Measurements from ENCODE around the gene GJA9. TPM values are rescaled to one million over a fixed set of nuclear protein-coding genes. Genes with fewer than 3 reads are reported as not detected.

The GJA9 gene
- total RNA-seq, 2 donors from 2014 or later, result not detected

- no peak overlapping the region for H3K27ac Mint-ChIP-seq
- no peaks in the 10 kb centered on the region for H3K4me1 Mint-ChIP-seq
- H3K27me3 Mint-ChIP-seq, result no peaks in the 10 kb centered on the region
- DNase-seq, result no peak
- no peaks in the 10 kb centered on the region for H3K9me3 ChIP-seq (ENCODE audit: control insufficient read depth, low read length, poor library complexity, severe bottlenecking)
- no peak for ATAC-seq
- H3K4me3 Mint-ChIP-seq, result no peak overlapping the region
- H3K36me3 Mint-ChIP-seq (ENCODE audit: low read depth), result no peaks in the 10 kb centered on the region
Observed at GRCh38 chr1:38899560-38899959, 18.2 kb upstream of the GJA9 start.

GRCh38 chr1:38898653-38899230 lies 17.4 kb upstream of the GJA9 start:
- Mint-ChIP-seq H3K4me1 (no peaks in the 10 kb centered on the region), H3K27me3 (no peaks in the 10 kb centered on the region), H3K4me3 (no peak overlapping the region), H3K27ac (no peak overlapping the region), H3K36me3 (ENCODE audit: low read depth) (no peaks in the 10 kb centered on the region)
- ATAC-seq, result no peak
- DNase-seq, result no peak
- no peaks in the 10 kb centered on the region for H3K9me3 ChIP-seq (ENCODE audit: control insufficient read depth, low read length, poor library complexity, severe bottlenecking)

DNA sequence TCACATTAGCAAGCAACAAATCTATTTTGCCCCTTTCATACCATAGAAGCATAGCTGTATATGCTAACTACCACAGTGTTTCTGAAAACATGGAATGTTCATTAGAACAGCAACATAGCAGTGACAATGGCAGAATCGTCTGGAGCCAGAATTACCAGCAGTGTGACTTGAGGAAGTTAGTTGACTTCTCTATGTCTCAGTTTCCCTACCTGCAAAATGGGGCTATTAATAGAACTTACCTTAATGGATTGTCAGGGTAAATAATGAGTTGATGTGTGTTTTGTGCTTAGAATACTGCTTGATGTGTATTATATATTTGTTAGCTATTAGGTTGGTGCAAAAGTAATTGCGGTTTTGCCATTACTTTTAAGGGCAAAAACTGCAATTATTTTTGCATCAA lies 14.8 kb upstream of the GJA9 start:
- no peak for DNase-seq
- H3K4me1 Mint-ChIP-seq, result peaks cover 3% of the 10 kb centered on the region

DNA sequence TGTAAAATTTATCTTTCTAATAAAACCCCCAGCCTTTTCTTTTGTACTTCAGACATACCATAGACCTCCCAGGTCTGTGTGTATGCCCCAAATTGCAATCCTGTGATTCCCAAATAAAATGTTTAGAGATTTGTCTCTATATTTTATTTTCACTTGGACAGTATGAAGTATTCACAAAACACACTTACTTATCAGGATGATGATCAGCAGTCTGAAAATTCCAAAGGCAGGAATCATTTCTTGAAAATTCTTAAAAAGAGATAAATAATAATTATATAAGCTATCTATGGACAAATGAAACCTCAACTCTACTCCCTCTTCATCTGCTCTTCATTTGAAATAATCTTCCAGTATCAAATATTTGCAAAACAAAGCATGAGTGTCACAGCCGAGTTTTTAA lies 11.6 kb upstream of the GJA9 start:
- no peaks in the 10 kb centered on the region for H3K9me3 ChIP-seq (ENCODE audit: control insufficient read depth, low read length, poor library complexity, severe bottlenecking)
- DNase-seq, result no peak
- Mint-ChIP-seq H3K27ac (no peak overlapping the region), H3K27me3 (no peaks in the 10 kb centered on the region), H3K36me3 (ENCODE audit: low read depth) (peaks cover 2% of the 10 kb centered on the region), H3K4me3 (no peak overlapping the region), H3K4me1 (peaks cover 3% of the 10 kb centered on the region)
- no peak for ATAC-seq

More for the DNA sequence above, 14.8 kb upstream of the GJA9 start:
- Mint-ChIP-seq H3K27me3 (no peaks in the 10 kb centered on the region), H3K27ac (no peak overlapping the region), H3K4me3 (no peak overlapping the region), H3K36me3 (ENCODE audit: low read depth) (peaks cover 2% of the 10 kb centered on the region)
- no peaks in the 10 kb centered on the region for H3K9me3 ChIP-seq (ENCODE audit: control insufficient read depth, low read length, poor library complexity, severe bottlenecking)
- ATAC-seq, result no peak

- Mint-ChIP-seq H3K4me1 (peaks cover 3% of the 10 kb centered on the region), H3K4me3 (no peak overlapping the region), H3K36me3 (ENCODE audit: low read depth) (peaks cover 2% of the 10 kb centered on the region), H3K27ac (no peak overlapping the region), H3K27me3 (no peaks in the 10 kb centered on the region)
- H3K9me3 ChIP-seq (ENCODE audit: control insufficient read depth, low read length, poor library complexity, severe bottlenecking), result no peaks in the 10 kb centered on the region
- peak; percentile 49 for ATAC-seq
- DNase-seq, result no peak
Observed at GRCh38 chr1:38891753-38892152, 10.4 kb upstream of the GJA9 start.

GRCh38 chr1:38889589-38889988 lies 8.2 kb upstream of the GJA9 start:
- H3K36me3 Mint-ChIP-seq (ENCODE audit: low read depth), result peaks cover 2% of the 10 kb centered on the region
- H3K4me1 Mint-ChIP-seq, result peaks cover 3% of the 10 kb centered on the region
- no peak overlapping the region for H3K4me3 Mint-ChIP-seq
- H3K9me3 ChIP-seq (ENCODE audit: control insufficient read depth, low read length, poor library complexity, severe bottlenecking), result no peaks in the 10 kb centered on the region
- no peaks in the 10 kb centered on the region for H3K27me3 Mint-ChIP-seq
- ATAC-seq (no peak), DNase-seq (no peak)
- H3K27ac Mint-ChIP-seq, result no peak overlapping the region

DNA sequence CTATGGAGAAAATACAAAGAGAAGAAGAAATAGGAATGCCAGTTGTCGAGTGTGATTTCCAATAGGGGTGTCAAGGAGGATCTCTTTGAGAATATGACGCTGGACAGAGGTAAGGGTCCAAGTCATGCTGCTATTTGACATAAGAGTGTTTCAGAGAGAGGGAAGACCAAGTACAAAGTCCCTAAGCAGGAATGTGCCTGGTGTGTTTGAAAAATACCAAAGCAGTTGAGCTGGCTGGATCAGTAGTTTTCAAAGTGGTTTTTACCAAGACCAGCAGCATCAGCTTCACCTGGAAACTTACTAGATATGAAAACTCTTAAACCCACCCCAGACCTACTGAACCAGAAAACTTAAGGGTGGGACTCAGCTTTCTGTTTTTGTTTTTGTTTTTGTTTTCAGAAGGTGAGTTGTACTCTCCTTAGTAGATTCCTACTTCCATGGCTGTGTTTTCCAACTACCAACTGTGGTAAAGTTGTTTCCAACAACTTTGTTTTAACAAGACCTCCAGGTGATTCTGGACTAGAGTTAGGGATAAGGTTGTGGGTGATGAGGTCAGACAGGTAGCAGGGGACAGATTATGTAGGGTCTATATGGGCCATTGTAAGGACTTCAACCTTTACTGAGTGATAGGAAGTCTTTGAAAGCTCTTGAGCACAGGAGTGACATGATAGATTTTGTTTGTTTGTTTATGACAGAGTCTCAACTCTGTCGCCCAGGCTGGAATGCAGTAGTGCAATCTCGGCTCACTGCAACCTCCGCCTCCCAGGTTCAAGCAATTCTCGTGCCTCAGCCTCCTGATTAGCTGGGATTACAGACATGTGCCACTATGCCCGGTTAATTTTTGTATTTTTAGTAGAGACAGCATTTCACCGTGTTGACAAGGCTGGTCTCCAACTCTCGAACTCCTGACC lies 7.3 kb upstream of the GJA9 start:
- H3K36me3 Mint-ChIP-seq (ENCODE audit: low read depth), result peaks cover 2% of the 10 kb centered on the region
- H3K9me3 ChIP-seq (ENCODE audit: control insufficient read depth, low read length, poor library complexity, severe bottlenecking), result no peaks in the 10 kb centered on the region
- peaks cover 3% of the 10 kb centered on the region for H3K4me1 Mint-ChIP-seq
- H3K27ac Mint-ChIP-seq, result no peak overlapping the region
- ATAC-seq (no peak), DNase-seq (no peak)
- H3K27me3 Mint-ChIP-seq, result no peaks in the 10 kb centered on the region
- no peak overlapping the region for H3K4me3 Mint-ChIP-seq

- Mint-ChIP-seq H3K27ac (no peak overlapping the region), H3K4me1 (no peaks in the 10 kb centered on the region), H3K4me3 (no peak overlapping the region), H3K27me3 (no peaks in the 10 kb centered on the region), H3K36me3 (ENCODE audit: low read depth) (no peaks in the 10 kb centered on the region)
- ATAC-seq, result no peak
- no peak for DNase-seq
- no peaks in the 10 kb centered on the region for H3K9me3 ChIP-seq (ENCODE audit: control insufficient read depth, low read length, poor library complexity, severe bottlenecking)
Observed at GRCh38 chr1:38885092-38885491, 3.7 kb upstream of the GJA9 start.

DNA sequence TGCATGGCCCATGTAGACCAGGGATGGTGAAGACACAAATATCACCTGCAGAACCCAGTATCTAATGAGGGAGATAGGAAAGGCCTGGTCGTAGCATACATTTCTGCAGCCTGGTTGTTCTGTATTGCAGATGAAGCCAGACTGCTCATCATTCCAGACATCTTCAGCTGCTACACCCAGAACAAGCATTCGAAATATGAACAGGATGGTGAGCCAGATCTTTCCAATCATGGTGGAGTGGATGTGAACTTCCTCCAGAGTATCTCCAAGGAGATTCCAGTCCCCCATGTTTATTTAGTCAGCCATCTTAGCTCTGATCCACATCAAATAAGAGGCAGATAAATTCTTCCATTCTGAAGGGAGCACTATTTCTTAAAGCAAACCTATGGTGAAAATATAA lies 5.6 kb downstream of the GJA9 start:
- Mint-ChIP-seq H3K27ac (no peak overlapping the region), H3K27me3 (no peaks in the 10 kb centered on the region), H3K4me1 (peaks cover 19% of the 10 kb centered on the region), H3K4me3 (no peak overlapping the region), H3K36me3 (ENCODE audit: low read depth) (no peaks in the 10 kb centered on the region)
- no peak for ATAC-seq
- no peak for DNase-seq
- no peaks in the 10 kb centered on the region for H3K9me3 ChIP-seq (ENCODE audit: control insufficient read depth, low read length, poor library complexity, severe bottlenecking)

DNA sequence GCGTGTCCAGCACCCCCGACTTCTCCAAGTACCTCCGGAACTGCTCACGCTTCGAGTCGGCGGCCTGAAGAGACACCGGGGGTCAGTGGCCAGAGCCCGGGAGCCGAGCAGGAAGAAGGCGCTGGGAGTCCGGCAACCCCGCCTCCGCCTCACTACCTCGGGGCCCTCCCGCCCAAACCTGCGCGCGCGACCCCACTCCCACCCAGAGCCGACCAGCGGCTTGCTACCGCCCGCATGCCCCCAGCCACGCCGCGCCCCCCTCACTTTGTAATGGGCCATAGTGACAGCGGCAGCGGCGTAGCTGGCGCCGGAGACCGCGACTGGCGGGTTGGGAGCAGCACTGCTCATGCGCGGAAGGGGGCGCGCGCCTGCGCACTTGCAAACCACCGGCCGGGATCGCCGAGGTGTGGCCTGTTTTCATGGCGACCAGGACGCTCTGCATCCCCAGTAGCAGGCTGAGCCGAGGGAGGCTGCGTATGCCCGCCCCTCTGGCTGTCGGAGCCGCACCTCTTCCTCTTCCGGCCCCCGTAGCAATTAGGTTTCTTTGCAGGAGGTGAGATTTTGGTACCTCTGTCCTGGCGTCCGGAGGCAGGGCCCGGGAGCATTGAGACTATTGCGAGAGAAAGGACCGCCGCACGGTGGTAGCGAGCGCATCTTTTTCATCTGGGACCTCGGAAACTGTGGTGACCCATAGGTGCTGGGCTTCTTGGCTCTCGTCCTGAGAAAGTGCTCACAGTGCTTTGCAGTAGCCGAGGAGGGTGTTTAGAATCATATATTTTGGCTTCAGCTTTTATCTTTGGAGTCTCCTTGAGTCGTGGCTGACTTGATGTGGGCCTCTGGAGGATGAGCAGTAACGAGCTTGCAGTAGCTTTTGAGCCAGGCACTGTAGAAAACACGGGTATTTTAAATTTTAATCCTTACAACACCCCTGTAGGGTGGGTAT lies 8.1 kb downstream of the GJA9 start, which contains the start of gene MYCBP:
Gene MYCBP, minus strand, starts transcription at position 322 of the 943 bp plus-strand sequence. Its CDS starts 43 bp downstream, at position 279.
- Mint-ChIP-seq H3K27me3 (no peaks in the 10 kb centered on the region), H3K4me1 (peaks cover 21% of the 10 kb centered on the region), H3K4me3 (peak within 1 kb of the TSS; percentile 89), H3K27ac (peak within 1 kb of the TSS; percentile 92), H3K36me3 (ENCODE audit: low read depth) (no peaks in the 10 kb centered on the region)
- peak; percentile 95 to 98 (median 95) for DNase-seq
- no peaks in the 10 kb centered on the region for H3K9me3 ChIP-seq (ENCODE audit: control insufficient read depth, low read length, poor library complexity, severe bottlenecking)
- ATAC-seq, result peak; percentile 99

DNA sequence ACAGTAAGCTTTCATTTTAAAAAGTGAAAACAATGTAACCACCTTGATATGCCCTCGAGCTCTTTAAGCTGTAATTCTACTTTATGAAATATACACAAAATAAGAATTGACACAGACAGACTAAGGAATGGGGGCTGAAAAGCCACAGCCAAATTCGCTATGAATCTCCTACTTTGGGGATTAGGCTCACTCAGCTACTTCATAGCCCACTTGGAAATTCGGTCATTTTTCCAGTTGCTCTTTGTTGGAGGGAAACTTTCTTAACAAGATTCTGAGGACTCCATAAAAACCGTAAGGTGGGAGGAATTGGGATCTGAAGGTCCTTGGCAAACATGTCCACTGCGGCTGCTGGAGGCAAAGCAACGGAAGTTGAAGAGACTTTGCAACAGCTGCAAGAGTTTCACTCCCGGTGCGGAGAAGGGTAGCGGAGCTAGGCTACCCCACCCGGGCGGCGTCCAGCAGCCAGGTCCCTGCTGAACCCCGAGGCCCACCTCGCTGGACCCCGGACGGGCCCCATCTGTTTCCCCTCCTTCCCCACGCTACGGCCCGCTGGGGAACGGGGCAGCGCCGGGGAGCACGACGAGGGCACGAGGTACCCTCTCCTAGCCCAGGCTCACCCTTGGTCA lies 8.9 kb downstream of the GJA9 start:
- Mint-ChIP-seq H3K4me1 (peaks cover 26% of the 10 kb centered on the region), H3K4me3 (peak overlapping the region; percentile 89), H3K27me3 (no peaks in the 10 kb centered on the region), H3K27ac (peak overlapping the region; percentile 92), H3K36me3 (ENCODE audit: low read depth) (peaks cover 3% of the 10 kb centered on the region)
- no peaks in the 10 kb centered on the region for H3K9me3 ChIP-seq (ENCODE audit: control insufficient read depth, low read length, poor library complexity, severe bottlenecking)
- ATAC-seq (peak; percentile 26), DNase-seq (peak; percentile 11 to 20 (median 13))

DNA sequence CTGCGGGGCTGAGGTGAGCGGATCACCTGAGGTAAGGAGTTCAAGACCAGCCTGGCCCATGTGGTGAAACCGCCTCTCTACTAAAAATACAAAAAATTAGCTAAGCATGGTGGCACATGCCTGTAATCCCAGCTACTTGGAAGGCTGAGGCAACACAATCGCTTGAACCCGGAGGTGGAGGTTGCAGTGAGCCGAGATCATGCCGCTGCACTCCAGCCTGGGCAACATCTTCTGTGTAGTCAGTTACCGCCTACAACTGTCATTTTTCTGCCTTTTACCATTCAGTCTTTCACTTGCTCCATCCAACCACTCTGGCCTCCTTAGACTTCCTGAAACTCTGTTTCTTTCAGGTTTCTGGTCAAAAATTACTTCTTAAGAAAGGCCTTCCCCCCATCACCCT lies 10.4 kb downstream of the GJA9 start:
- ATAC-seq, result no peak
- no peaks in the 10 kb centered on the region for H3K9me3 ChIP-seq (ENCODE audit: control insufficient read depth, low read length, poor library complexity, severe bottlenecking)
- H3K4me1 Mint-ChIP-seq, result peaks cover 26% of the 10 kb centered on the region
- peaks cover 3% of the 10 kb centered on the region for H3K36me3 Mint-ChIP-seq (ENCODE audit: low read depth)
- no peak overlapping the region for H3K4me3 Mint-ChIP-seq
- no peak for DNase-seq
- H3K27me3 Mint-ChIP-seq, result no peaks in the 10 kb centered on the region
- peak overlapping the region; percentile 92 for H3K27ac Mint-ChIP-seq
